SK-N-SH (cell line): ENCODE results near the gene RPL18. TPM values are rescaled to one million over a fixed set of nuclear protein-coding genes. Genes with fewer than 3 reads are reported as not detected.
"Not testable (repeated sequence)": the region's sequence is repeated elsewhere in the genome, so short reads cannot be mapped to it uniquely, and the experiment has no call there.

Experiments
- CTCF ChIA-PET: fragments of 300-600, 350-600 bp; formaldehyde crosslinking; extraction: SDS; loops from one replicate; lab custom pipeline; 2021; lab: Yijun Ruan, JAX
- POLR2A ChIA-PET: fragments of 350-600 bp; sonication (Branson Sonifier 250); formaldehyde crosslinking; extraction: SDS; loops from one replicate; lab custom pipeline; 2020; ENCODE audit warnings: antibody characterized with exemption, inconsistent platforms; lab: Yijun Ruan, JAX
- DNase-seq: peaks from one replicate; pipeline ENCODE4 v3.0.0; 2012
- H2AFZ ChIP-seq: fragments of 200-600 bp; sonication (generic); 2 replicates; pipeline ENCODE4 v1.8.1; 2016; ENCODE audit warnings: antibody characterized with exemption, mild to moderate bottlenecking, low read depth
- H3F3A ChIP-seq: fragments of 200-600 bp; sonication (generic); replicated peaks from 2 replicates; pipeline ENCODE3; 2016; ENCODE audit warnings: antibody characterized with exemption, mild to moderate bottlenecking; ENCODE audit not compliant: insufficient read depth
- H3K27ac ChIP-seq, 2 experiments: fragments of 200-500 bp in 1 of 2; fragments of 200-600 bp in 1 of 2; sonication (Bioruptor generic) in 1 of 2; sonication (generic), shearing (Covaris generic) in 1 of 2; 2 replicates each; pipeline versions ENCODE4 v1.5.1 to v1.6.1; 2014 to 2016; ENCODE audit warnings: low read depth in 2 of 2, inconsistent platforms in 1 of 2, low read length in 1 of 2, mild to moderate bottlenecking in 1 of 2, mixed read lengths in 1 of 2
- H3K27me3 ChIP-seq: fragments of 200-600 bp; sonication (generic), shearing (Covaris generic); 2 replicates; pipeline ENCODE4 v1.6.1; 2016; ENCODE audit warnings: mixed run types; ENCODE audit not compliant: insufficient read depth
- H3K36me3 ChIP-seq, 2 experiments: fragments of 200-500 bp in 1 of 2; fragments of 200-600 bp in 1 of 2; sonication (Bioruptor generic) in 1 of 2; sonication (generic) in 1 of 2; replicated peaks in 1 of 2; 2 replicates each; pipeline versions ENCODE3 to v1.5.1; 2014 to 2016; ENCODE audit warnings: low read length in 1 of 2, mild to moderate bottlenecking in 1 of 2; ENCODE audit not compliant: insufficient read depth in 2 of 2, control insufficient read depth in 1 of 2
- H3K4me1 ChIP-seq, 2 experiments: fragments of 200-500 bp in 1 of 2; fragments of 200-600 bp in 1 of 2; sonication (Bioruptor generic) in 1 of 2; sonication (generic), shearing (Covaris generic) in 1 of 2; 2 replicates each; pipeline versions ENCODE4 v1.5.1 to v1.6.1; 2014 to 2016; ENCODE audit warnings: low read depth in 1 of 2, low read length in 1 of 2, mixed run types in 1 of 2; ENCODE audit not compliant: insufficient read depth in 2 of 2, control insufficient read depth in 1 of 2
- H3K4me2 ChIP-seq: fragments of 200-600 bp; sonication (generic), shearing (Covaris generic); 2 replicates; pipeline ENCODE4 v1.6.1; 2017; ENCODE audit warnings: mixed run types
- H3K4me3 ChIP-seq, 2 experiments: fragments of 200-500 bp in 1 of 2; fragments of 200-600 bp in 1 of 2; sonication (Bioruptor generic) in 1 of 2; sonication (generic), shearing (Covaris generic) in 1 of 2; 2 replicates each; pipeline versions ENCODE4 v1.5.1 to v1.8.1; 2014 to 2016; ENCODE audit warnings: low read depth in 2 of 2, inconsistent platforms in 1 of 2, low read length in 1 of 2, mild to moderate bottlenecking in 1 of 2, mixed read lengths in 1 of 2, moderate library complexity in 1 of 2
- H3K79me2 ChIP-seq: fragments of 200-600 bp; sonication (generic); 2 replicates; pipeline ENCODE4 v1.8.1; 2017; ENCODE audit warnings: mild to moderate bottlenecking; ENCODE audit not compliant: insufficient read depth
- H3K9ac ChIP-seq: fragments of 200-600 bp; sonication (generic); 2 replicates; pipeline ENCODE4 v1.6.1; 2017; ENCODE audit warnings: mixed run types
- H3K9me2 ChIP-seq: fragments of 200-600 bp; sonication (generic); 2 replicates; pipeline ENCODE4 v1.6.1; 2017; ENCODE audit warnings: mixed run types
- H3K9me3 ChIP-seq: fragments of 200-600 bp; sonication (generic); 2 replicates; pipeline ENCODE4 v1.6.1; 2017; ENCODE audit warnings: mixed run types, mild to moderate bottlenecking, moderate library complexity
- H4K20me1 ChIP-seq: fragments of 200-600 bp; sonication (generic); 2 replicates; pipeline ENCODE4 v1.6.1; 2017; ENCODE audit warnings: mild to moderate bottlenecking, mixed run types; ENCODE audit not compliant: insufficient read depth
- ELF1 ChIP-seq: IDR thresholded peaks from 2 replicates; pipeline ENCODE4 v1.4.0; 2012
- EZH2phosphoT487 ChIP-seq: fragments of 200-600 bp; sonication (generic); IDR thresholded peaks from 2 replicates; pipeline ENCODE4 v1.6.1; 2017; ENCODE audit warnings: low read depth, mixed run types, mild to moderate bottlenecking, antibody characterized with exemption, moderate library complexity, borderline replicate concordance
- GABPA ChIP-seq: IDR thresholded peaks from 2 replicates; pipeline ENCODE4 v1.4.0; 2012; ENCODE audit warnings: low read depth, mild to moderate bottlenecking
- GATA2 ChIP-seq: sonication (generic); formaldehyde crosslinking; IDR thresholded peaks from 2 replicates; pipeline ENCODE4 v1.5.0; 2020; ENCODE audit warnings: mild to moderate bottlenecking, missing genetic modification reagents
- MXI1 ChIP-seq: IDR thresholded peaks from 2 replicates; pipeline ENCODE4 v1.6.1; 2012; ENCODE audit warnings: mild to moderate bottlenecking, low read depth, low read length, improper control_type of control experiment
- NRF1 ChIP-seq: IDR thresholded peaks from 2 replicates; pipeline ENCODE4 v1.6.1; 2012; ENCODE audit warnings: low read depth, mild to moderate bottlenecking, low read length
- POLR2AphosphoS5 ChIP-seq: IDR thresholded peaks from 2 replicates; pipeline ENCODE4 v1.6.1; 2012; ENCODE audit warnings: low read depth, low read length
- RCOR1 ChIP-seq: fragments of 150-350 bp; IDR thresholded peaks from 2 replicates; pipeline ENCODE4 v1.6.1; 2017; ENCODE audit warnings: antibody characterized with exemption, low read length
- REST ChIP-seq: IDR thresholded peaks from 2 replicates; pipeline ENCODE4 v1.6.1; 2012; ENCODE audit warnings: mild to moderate bottlenecking, low read depth, low read length, moderate library complexity
- RFX5 ChIP-seq: IDR thresholded peaks from 2 replicates; pipeline ENCODE4 v1.6.1; 2012; ENCODE audit warnings: mild to moderate bottlenecking, improper control_type of control experiment, low read length
- TCF12 ChIP-seq: IDR thresholded peaks from 2 replicates; pipeline ENCODE4 v1.4.0; 2012
- USF2 ChIP-seq: fragments of 150-350 bp; IDR thresholded peaks from 2 replicates; pipeline ENCODE4 v1.6.1; 2017; ENCODE audit warnings: antibody characterized with exemption, low read length, low read depth, borderline replicate concordance
- WGBS: methylation state at CpG from one replicate; pipeline ENCODE4 v1.1.6; 2017; ENCODE audit warnings: low lambda C conversion rate; 5-methylcytosine and 5-hydroxymethylcytosine counted together
- polyA plus RNA-seq, 3 experiments: library from polyadenylated mRNA; depleted of rRNA; stranded (reverse); fragments of >200 nt; gene quantifications; 2 replicates each; pipeline ENCODE4 v1.2.3, GENCODE V29; 2012

RPL18 gene
- polyA plus RNA-seq, 1 of the 3 experiments (the other 2 are of a cell fraction), result 2,225 TPM

GRCh38 chr19:48578891-48579290, 40.1 kb downstream of the RPL18 start:
- CTCF ChIA-PET, result no interaction called here
- Histone ChIP-seq H4K20me1 (no peaks in the 10 kb centered on the region), H3K4me1 (peaks cover 0 to 4% of the 10 kb centered on the region in 2 experiments; a peak in 3 of 4 replicates), H3K9me3 (no peaks in the 10 kb centered on the region), H3K4me2 (no peak overlapping the region), H3K4me3 (no peak overlapping the region), H2AFZ (no peak overlapping the region), H3K9ac (no peak overlapping the region), H3F3A (peaks cover 3% of the 10 kb centered on the region), H3K9me2 (no peaks in the 10 kb centered on the region), H3K36me3 (no peaks in the 10 kb centered on the region), H3K27ac (no peak overlapping the region), H3K27me3 (no peaks in the 10 kb centered on the region), H3K79me2 (no peaks in the 10 kb centered on the region)
- no peak for DNase-seq
- POLR2A ChIA-PET, result interaction anchor here (0.6 kb wide), 1 partner anchor 55 kb away, joined by 3 read pairs; no protein-coding TSS in a partner anchor
- TF ChIP-seq EZH2phosphoT487 (no peak), ELF1 (no peak), REST (no peak), POLR2AphosphoS5 (no peak), RFX5 (no peak), RCOR1 (no peak), NRF1 (no peak), TCF12 (no peak), GATA2 (CRISPR knock-in tag) (no peak), GABPA (no peak), USF2 (no peak), MXI1 (no peak)
- 45% methylated on average over 3 of the region's 3 CpGs for WGBS

GRCh38 chr19:48577908-48578307, 41.1 kb downstream of the RPL18 start:
- H3K4me1 ChIP-seq, H4K20me1 ChIP-seq, H2AFZ ChIP-seq, H3F3A ChIP-seq, H3K9ac ChIP-seq, H3K27ac ChIP-seq, H3K4me3 ChIP-seq, POLR2A ChIA-PET, H3K79me2 ChIP-seq, H3K27me3 ChIP-seq, H3K4me2 ChIP-seq, DNase-seq, H3K9me2 ChIP-seq, H3K36me3 ChIP-seq, H3K9me3 ChIP-seq: not testable (repeated sequence)
- CTCF ChIA-PET, result interaction anchor here (0.7 to 1.3 kb wide), 2 partner anchors 11 to 186 kb away, joined by 3 to 5 read pairs; no protein-coding TSS in a partner anchor
- 92% methylated on average over 7 of the region's 7 CpGs for WGBS
